Heart left ventricle (tissue), 16 donors: ENCODE data around the gene RNF4. TPM values are rescaled to one million over a fixed set of nuclear protein-coding genes. Genes with fewer than 3 reads are reported as not detected.

Experiments used
- ATAC-seq, 4 donors: fragments of 200-7000 bp; cut with Tn5 transposase; one replicate each; pipeline ENCODE4 v1.9.1; 2020 to 2022; ENCODE audit warnings: moderate library complexity in 4 of 4, mild to moderate bottlenecking in 3 of 4, moderate number of reproducible peaks in 1 of 4
- DNase-seq, 5 donors: peaks; one replicate each; pipeline ENCODE4 v3.0.0-alpha.2; 2020
- H3K27ac ChIP-seq, 12 donors: fragments of 200-600 bp; sonication (generic) in 4 of 12; one replicate each; pipeline versions ENCODE4 v1.5.0 to v1.8.0; 2016 to 2022; ENCODE audit warnings: mild to moderate bottlenecking in 2 of 12
- H3K27me3 ChIP-seq, 9 donors: fragments of 200-600 bp; sonication (generic) in 2 of 9; one replicate each; pipeline versions ENCODE4 v1.5.1 to v1.8.0; 2016 to 2022; ENCODE audit warnings: mild to moderate bottlenecking in 3 of 9
- H3K36me3 ChIP-seq, 9 donors: fragments of 200-600 bp; sonication (generic) in 2 of 9; one replicate each; pipeline versions ENCODE4 v1.5.0 to v1.8.0; 2018 to 2022; ENCODE audit warnings: mild to moderate bottlenecking in 2 of 9
- H3K4me1 ChIP-seq, 12 donors: fragments of 200-600 bp; sonication (generic) in 4 of 12; one replicate each; pipeline versions ENCODE4 v1.5.0 to v1.8.0; 2016 to 2022; ENCODE audit warnings: mild to moderate bottlenecking in 3 of 12
- H3K4me3 ChIP-seq, 12 donors: fragments of 200-600 bp; sonication (generic) in 4 of 12; one replicate each; pipeline versions ENCODE4 v1.5.0 to v1.8.0; 2017 to 2022; ENCODE audit warnings: mild to moderate bottlenecking in 9 of 12, moderate library complexity in 4 of 12
- H3K9me3 ChIP-seq, 12 donors: fragments of 200-600 bp; sonication (generic) in 4 of 12; one replicate each; pipeline versions ENCODE4 v1.5.0 to v1.8.0; 2016 to 2022; ENCODE audit warnings: mild to moderate bottlenecking in 1 of 12
- POLR2A ChIP-seq, 2 donors: fragments of 450-650 bp; IDR thresholded peaks; one replicate each; pipeline ENCODE4 v1.6.1; 2017; ENCODE audit warnings: antibody characterized with exemption in 2 of 2, mild to moderate bottlenecking in 2 of 2, moderate library complexity in 2 of 2
- WGBS, 4 donors: extraction: QIAGEN DNeasy Blood & Tissue Kit in 2 of 4; methylation state at CpG; one replicate each; pipeline versions ENCODE4 v1.1.5 to v1.1.7; 2013 to 2018; 5-methylcytosine and 5-hydroxymethylcytosine counted together
- intact Hi-C, 10 donors: fragments of 100-400 bp; cut with DNase I; formaldehyde crosslinking; loops; one replicate each; pipeline versions ENCODE4 v1.11.1 to v1.14.2; 2022
- polyA plus RNA-seq, 2 donors: library from polyadenylated mRNA; stranded (reverse); fragments of 200-250 nt; gene quantifications; one replicate each; pipeline ENCODE4 v1.2.3, GENCODE V29; 2013
- total RNA-seq, 9 donors: library from RNA; depleted of rRNA in 2 of 9; stranded (reverse); fragments of >200 nt in 2 of 9; fragmentation: NEBNext Ultra II Directional in 3 of 9; extraction: Animal tissue kit (Norgen Biotek cat#: 25700) in 3 of 9; gene quantifications; one replicate each; pipeline versions ENCODE4 v1.1.0 to v1.2.4, GENCODE V29; 2016 to 2023
- TF ChIP-seq, protein P1 (sequence below), 12 donors: fragments of 200-600 bp; sonication (generic) in 4 of 12; IDR thresholded peaks; one replicate each; pipeline versions ENCODE4 v1.5.0 to v1.8.0; 2018 to 2022; ENCODE audit warnings: antibody characterized with exemption in 12 of 12, mild to moderate bottlenecking in 5 of 12
- donor health status: ischemic (EF 13 %, LVEDD 7.1; RV severe dilation, severe dysfunction).
- donor health status: healthy with polysubstance abuse.
- donor health status: DM: no; HTN: yes; CAD: no.
- donor health status: DM: no; HTN: no; CAD: no.
- donor health status: ischemic (EF 25% LVEDD 6.9; RV normal size, moderate dysfunction).
- donor health status: ischemic (EF 25% LVEDD 5.7; RV mildly dilated, moderate dysfunction).
- donor health status: healthy.
- donor health status: DM: yes; HTN: yes; CAD: no.
- donor health status: ischemic (EF 35%, LVEDD 5.7; RV mildly dilated, moderate dysfunction).
- donor health status: nonischemic (EF 11% LVEDD 7.7; RV severe dilation, severe dysfunction).
- donor health status: DM: yes; HTN: yes; CAD: no.
- donor health status: PGD.
- donor health status: ischemic (EF 29% LVEDD 5.4; RV normal size, mild dysfunction).
- donor health status: nonischemic (EF 23%, LVEDD 6.1; RV moderate dilation, normal function).

Gene RNF4
- total and polyA plus RNA-seq, 11 donors: 10.6 to 45.7 (median 30.8) TPM

DNA sequence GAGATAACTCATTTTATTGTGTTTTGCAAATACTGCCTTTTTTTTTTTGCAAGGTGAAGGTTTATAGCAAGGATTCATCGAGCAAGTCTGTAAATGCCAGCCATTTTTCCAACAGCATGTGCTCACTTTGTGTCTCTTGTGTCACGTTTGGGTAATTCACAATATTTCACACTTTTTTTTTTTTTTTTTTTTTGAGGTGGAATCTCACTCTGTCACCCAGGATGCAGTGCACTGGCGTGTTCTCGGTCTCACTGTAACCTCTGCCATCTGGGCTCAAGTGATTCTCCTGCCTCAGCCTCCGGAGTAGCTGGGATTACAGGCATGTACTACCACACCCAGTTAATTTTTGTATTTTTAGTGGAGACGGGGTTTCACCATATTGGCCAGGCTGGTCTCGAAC, 1.9 kb downstream of the RNF4 start:
- TF ChIP-seq, protein P1, sequence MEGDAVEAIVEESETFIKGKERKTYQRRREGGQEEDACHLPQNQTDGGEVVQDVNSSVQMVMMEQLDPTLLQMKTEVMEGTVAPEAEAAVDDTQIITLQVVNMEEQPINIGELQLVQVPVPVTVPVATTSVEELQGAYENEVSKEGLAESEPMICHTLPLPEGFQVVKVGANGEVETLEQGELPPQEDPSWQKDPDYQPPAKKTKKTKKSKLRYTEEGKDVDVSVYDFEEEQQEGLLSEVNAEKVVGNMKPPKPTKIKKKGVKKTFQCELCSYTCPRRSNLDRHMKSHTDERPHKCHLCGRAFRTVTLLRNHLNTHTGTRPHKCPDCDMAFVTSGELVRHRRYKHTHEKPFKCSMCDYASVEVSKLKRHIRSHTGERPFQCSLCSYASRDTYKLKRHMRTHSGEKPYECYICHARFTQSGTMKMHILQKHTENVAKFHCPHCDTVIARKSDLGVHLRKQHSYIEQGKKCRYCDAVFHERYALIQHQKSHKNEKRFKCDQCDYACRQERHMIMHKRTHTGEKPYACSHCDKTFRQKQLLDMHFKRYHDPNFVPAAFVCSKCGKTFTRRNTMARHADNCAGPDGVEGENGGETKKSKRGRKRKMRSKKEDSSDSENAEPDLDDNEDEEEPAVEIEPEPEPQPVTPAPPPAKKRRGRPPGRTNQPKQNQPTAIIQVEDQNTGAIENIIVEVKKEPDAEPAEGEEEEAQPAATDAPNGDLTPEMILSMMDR (IDR thresholded peaks at IDR 0.05): no peak
- TF ChIP-seq POLR2A (IDR thresholded peaks at IDR 0.05): no peak
- ATAC-seq (no peak), DNase-seq (no peak)
- Histone ChIP-seq H3K27me3 (no peaks in the 10 kb centered on the region), H3K36me3 (peaks cover 0 to 33% (median 18%) of the 10 kb centered on the region in 9 donors), H3K4me1 (peaks cover 8 to 44% (median 25%) of the 10 kb centered on the region in 12 donors), H3K4me3 (peak overlapping the region in 9 of 12 donors; percentile 82 to 100 (median 91)), H3K27ac (peak overlapping the region in 2 of 12 donors; percentile 91), H3K9me3 (no peaks in the 10 kb centered on the region)
- WGBS, 4 donors: 81 to 83% (median 82%) methylated on average over 7 of the region's 7 CpGs
- intact Hi-C loops: no loop called here

DNA sequence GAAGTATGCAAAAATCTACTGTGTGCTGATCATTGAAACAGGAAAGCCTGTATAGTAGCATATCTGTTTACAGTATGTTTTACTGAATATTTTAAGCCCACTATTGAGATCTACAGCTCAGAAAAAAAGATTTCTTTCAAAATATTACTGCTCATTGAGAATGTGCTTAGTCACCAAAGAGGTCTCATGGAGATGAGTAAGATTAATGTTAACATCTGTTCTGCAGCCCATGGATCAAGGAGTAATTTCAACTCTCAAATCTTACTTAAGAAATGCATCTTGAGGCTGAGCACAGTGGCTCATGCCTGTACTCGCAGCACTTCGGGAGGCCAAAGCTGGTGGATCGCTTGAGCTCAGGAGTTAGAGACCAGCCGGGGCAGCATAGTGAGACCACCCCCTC, 3.3 kb downstream of the RNF4 start:
- Histone ChIP-seq H3K27me3 (no peaks in the 10 kb centered on the region), H3K4me3 (no peak overlapping the region), H3K36me3 (peaks cover 0 to 33% (median 18%) of the 10 kb centered on the region in 9 donors), H3K9me3 (no peaks in the 10 kb centered on the region), H3K4me1 (peaks cover 12 to 56% (median 27%) of the 10 kb centered on the region in 12 donors), H3K27ac (no peak overlapping the region)
- DNase-seq: no peak
- TF ChIP-seq, protein P1 (IDR thresholded peaks at IDR 0.05): no peak
- TF ChIP-seq POLR2A (IDR thresholded peaks at IDR 0.05): no peak
- 95 to 100% (median 97%) methylated on average over 4 of the region's 4 CpGs for WGBS, 4 donors
- intact Hi-C loops: no loop called here
- no peak for ATAC-seq

GRCh38 chr4:2478229-2478628, 9.3 kb downstream of the RNF4 start:
- Histone ChIP-seq H3K4me3 (no peak overlapping the region), H3K36me3 (peaks cover 0 to 13% (median 0%) of the 10 kb centered on the region in 9 donors), H3K27ac (no peak overlapping the region), H3K9me3 (no peaks in the 10 kb centered on the region), H3K4me1 (peaks cover 22 to 79% (median 55%) of the 10 kb centered on the region in 12 donors), H3K27me3 (no peaks in the 10 kb centered on the region)
- DNase-seq: no peak
- intact Hi-C loops: no loop called here
- ATAC-seq: no peak
- TF ChIP-seq, protein P1 (IDR thresholded peaks at IDR 0.05): no peak
- no peak for TF ChIP-seq POLR2A (IDR thresholded peaks at IDR 0.05)
- WGBS, 4 donors: 48 to 57% (median 54%) methylated on average over 3 of the region's 3 CpGs

DNA sequence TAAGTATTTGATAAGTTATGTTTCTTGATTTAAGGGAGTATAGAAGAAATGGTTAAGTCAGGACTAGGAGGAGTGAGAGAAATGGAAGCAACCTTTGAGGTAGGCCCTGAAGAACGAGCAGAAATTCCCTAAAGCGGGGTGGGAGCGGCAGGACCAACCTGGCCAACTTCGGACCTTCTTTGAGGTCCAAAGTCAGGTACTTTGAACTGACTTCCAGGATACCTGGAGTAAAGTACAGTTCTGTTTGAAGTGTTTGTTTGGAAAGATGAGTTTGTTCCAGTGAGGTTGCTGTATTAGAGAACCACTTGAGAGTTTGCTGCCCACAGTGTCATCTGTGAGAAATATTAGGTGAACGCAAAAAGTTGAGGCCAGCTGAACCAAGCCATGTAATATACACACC, 11.7 kb downstream of the RNF4 start:
- no peak for TF ChIP-seq POLR2A (IDR thresholded peaks at IDR 0.05)
- TF ChIP-seq, protein P1 (IDR thresholded peaks at IDR 0.05): no peak
- H3K4me3 ChIP-seq: no peak overlapping the region
- ATAC-seq: no peak
- 94 to 98% (median 95%) methylated on average over 5 of the region's 5 CpGs for WGBS, 4 donors
- no peaks in the 10 kb centered on the region for H3K27me3 ChIP-seq
- peaks cover 0 to 5% (median 0%) of the 10 kb centered on the region in 9 donors for H3K36me3 ChIP-seq
- H3K27ac ChIP-seq: peak overlapping the region in 1 of 12 donors; percentile 80
- H3K4me1 ChIP-seq: peaks cover 26 to 98% (median 76%) of the 10 kb centered on the region in 12 donors
- H3K9me3 ChIP-seq: no peaks in the 10 kb centered on the region
- intact Hi-C loops: loop anchor here in 1 of 10 donors (5.0 kb wide), 1 partner anchor 57 kb away; the partner anchor contains the start of gene FAM193A
- DNase-seq: no peak
